GM12891 (cell line): Measurements from ENCODE around the gene PTCHD4.

Source experiments
- DNase-seq: peaks from one replicate; pipeline ENCODE4 v3.0.0; 2011; ENCODE audit warnings: low spot score; ENCODE audit not compliant: insufficient read length
- FAIRE-seq: peaks from 2 replicates; lab custom pipeline; 2011; peaks lifted over from hg19 to GRCh38; lab: Jason Lieb, UNC
- PAX5 ChIP-seq: IDR thresholded peaks from 2 replicates; pipeline ENCODE4 v1.6.1; 2011; ENCODE audit warnings: low read length, moderate library complexity, mild to moderate bottlenecking; ENCODE audit not compliant: insufficient read depth, severe bottlenecking
- POLR2A ChIP-seq: IDR thresholded peaks from 2 replicates; pipeline ENCODE4 v1.6.1; 2011; ENCODE audit warnings: low read depth, low read length, control low read depth
- POLR2AphosphoS5 ChIP-seq: IDR thresholded peaks from 2 replicates; pipeline ENCODE4 v1.6.1; 2011; ENCODE audit warnings: low read depth, low read length, control low read depth
- POU2F2 ChIP-seq: IDR thresholded peaks from 2 replicates; pipeline ENCODE4 v1.6.1; 2011; ENCODE audit warnings: low read depth, mild to moderate bottlenecking, control low read depth, low read length, moderate library complexity
- SPI1 ChIP-seq: IDR thresholded peaks from 2 replicates; pipeline ENCODE4 v1.6.1; 2011; ENCODE audit warnings: low read depth, low read length, control low read depth
- TAF1 ChIP-seq: IDR thresholded peaks from 2 replicates; pipeline ENCODE4 v1.6.1; 2011; ENCODE audit warnings: low read depth, low read length, control low read depth

The PTCHD4 gene

DNA sequence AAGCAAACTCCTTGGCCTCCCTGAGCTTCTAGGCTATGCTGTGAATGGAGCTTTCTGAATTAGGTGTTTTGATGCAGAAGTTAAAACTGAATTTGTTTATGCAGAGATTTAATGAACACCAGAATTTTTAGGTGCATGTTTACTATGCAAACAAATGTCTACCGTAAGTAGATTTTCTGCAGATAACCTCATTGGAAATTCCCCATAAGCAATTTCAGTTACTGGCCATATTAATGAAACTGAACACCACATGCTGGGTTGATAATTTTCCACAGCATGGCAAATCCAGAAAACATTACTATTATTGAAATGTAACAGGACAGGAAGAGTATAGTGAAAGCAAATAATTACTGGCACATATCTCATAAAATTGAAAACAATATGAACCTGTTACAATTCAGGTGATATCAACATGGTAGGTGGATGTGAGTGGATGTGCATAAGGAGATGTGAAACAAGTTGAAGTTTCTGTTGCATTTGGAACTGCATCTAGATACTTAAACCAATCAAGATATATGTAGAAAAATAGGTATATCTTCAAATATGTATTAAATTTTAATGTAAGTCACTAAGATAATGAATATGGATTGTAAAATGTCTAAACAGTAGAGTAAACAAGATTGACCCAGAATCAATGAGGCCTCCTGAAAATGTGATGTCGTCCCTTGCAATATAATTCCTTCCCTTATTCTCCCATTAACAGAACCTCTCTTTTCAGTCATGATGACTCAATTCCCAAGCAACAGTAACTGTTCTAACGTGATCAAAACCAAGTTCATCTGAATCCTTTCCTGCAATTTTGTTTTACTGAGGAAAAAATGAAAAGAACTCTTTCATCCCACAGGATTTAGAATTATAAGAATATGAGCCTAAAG is 11.0 kb downstream of the PTCHD4 start:
- no peak for DNase-seq
- FAIRE-seq: no peak
- TF ChIP-seq SPI1 (peak; percentile 51; the same call in 1 of the 2 replicates), POLR2AphosphoS5 (no peak)

DNA sequence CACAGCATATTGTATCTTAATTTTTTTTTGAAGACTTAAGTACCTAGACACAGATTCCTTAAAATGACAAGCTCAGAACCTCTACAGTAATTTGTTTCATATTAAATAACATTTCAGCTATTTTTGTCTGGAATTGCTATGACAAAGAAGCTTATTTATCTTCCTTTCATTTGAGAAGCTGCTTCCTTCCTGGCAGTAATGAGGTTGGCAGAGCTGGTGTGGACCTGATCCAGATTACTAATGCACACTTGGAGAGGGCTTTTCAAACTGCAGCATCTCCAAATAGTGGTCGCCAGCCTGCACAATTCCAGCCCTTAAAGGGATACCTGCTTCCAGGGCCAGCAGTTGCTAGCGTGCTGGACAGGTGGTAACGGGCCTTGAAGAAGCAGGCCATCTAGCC is 12.1 kb downstream of the PTCHD4 start:
- no peak for FAIRE-seq
- no peak for DNase-seq
- TF ChIP-seq POLR2A (no peak), POLR2AphosphoS5 (no peak), SPI1 (no peak), TAF1 (no peak), POU2F2 (no peak), PAX5 (no peak)

DNA sequence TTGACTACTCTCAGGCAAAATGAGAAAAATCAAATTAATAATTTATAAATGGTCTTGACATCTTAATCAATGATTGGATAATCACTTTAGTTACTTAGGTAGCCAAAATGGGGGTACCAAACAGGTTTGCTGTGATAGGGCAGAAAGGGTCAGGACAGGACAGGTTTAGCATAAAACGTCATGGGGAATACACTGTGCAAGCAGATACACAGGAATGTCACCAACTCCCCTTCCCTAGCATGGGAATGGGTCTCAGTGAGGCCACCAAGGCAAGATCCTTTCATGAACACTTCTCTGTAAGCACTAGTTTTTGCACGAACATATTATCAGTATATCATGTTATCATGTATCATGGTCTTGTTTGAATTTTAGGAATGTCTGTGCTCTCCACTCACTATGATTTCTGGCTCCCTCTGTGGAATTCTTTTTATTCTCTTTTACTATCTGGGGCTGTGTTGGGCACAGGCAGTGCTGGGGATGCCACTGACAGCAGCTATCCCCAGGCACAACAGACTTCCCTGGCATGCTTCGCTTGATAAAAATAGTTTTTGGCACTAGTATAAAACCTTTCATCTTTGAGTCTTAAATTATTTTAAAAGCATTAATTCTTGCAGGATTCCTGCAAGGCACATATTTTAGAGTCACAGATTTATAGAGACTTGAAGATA is 18.3 kb downstream of the PTCHD4 start:
- no peak for FAIRE-seq
- no peak for DNase-seq
- no peak for TF ChIP-seq PAX5
- TF ChIP-seq POLR2AphosphoS5: no peak
- no peak for TF ChIP-seq POU2F2
- no peak for TF ChIP-seq TAF1

DNA sequence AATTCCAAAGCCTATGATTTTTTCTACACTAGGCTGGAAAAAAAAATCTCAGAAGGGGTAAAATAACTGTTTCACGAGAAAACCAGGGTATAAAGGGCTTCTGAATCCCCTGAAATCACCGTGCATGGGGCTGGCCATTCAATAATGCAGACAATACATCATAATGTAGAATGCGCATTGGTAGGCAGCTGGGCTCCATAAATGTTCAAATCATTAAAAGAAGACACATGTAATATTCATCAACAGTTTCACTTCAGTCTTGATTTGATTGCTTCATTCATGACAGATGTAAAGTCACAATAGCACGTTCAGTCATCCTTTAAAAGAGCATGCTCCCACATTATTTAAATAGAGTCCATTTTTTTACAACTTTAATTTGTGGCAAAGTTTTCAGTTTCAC is 20.5 kb downstream of the PTCHD4 start:
- no peak for TF ChIP-seq POLR2A
- no peak for TF ChIP-seq TAF1
- no peak for TF ChIP-seq PAX5
- TF ChIP-seq POU2F2: no peak
- no peak for TF ChIP-seq POLR2AphosphoS5
- TF ChIP-seq SPI1: no peak
- FAIRE-seq: no peak

DNA sequence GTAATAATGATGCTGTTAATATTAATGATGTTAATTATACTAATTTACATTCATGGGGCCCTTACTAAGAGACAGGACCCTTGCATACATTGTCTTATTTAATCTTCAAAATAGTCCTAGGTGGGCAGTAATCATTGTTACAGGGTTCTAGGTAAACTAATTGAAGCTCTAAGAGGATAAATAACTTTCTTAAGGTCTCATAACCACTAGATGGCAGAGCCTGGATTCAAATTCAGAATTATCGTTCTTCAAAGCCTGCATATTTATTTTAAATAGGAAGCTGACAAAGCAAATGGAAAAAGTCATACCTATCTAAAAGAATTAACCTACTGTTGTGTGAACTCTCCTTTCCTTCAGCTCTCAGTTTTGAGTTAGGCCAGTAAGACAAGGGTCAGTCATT is 23.5 kb downstream of the PTCHD4 start:
- DNase-seq: no peak
- TF ChIP-seq TAF1 (no peak), POLR2AphosphoS5 (no peak), PAX5 (no peak), POU2F2 (no peak), SPI1 (no peak), POLR2A (no peak)
- no peak for FAIRE-seq

More for the DNA sequence above, 20.5 kb downstream of the PTCHD4 start:
- no peak for DNase-seq

DNA sequence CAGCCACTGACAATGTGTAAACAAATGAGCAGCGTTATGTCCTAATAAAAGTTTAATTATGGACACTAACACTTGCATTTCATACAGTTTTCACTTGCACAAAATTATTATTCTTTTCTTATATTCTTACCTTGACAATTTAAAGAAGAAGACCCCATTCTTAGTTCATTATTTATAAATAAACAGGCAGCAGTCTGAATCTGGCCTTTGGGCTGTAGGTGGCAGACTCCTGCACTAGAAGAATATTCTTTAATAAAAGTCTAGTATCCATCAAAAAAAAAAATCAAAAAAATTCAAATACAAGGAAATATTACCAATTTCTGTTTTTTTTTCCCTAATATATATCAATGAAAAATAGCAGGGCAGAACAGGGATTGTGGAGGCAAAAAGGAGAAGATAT is 24.8 kb downstream of the PTCHD4 start:
- FAIRE-seq: no peak

DNA sequence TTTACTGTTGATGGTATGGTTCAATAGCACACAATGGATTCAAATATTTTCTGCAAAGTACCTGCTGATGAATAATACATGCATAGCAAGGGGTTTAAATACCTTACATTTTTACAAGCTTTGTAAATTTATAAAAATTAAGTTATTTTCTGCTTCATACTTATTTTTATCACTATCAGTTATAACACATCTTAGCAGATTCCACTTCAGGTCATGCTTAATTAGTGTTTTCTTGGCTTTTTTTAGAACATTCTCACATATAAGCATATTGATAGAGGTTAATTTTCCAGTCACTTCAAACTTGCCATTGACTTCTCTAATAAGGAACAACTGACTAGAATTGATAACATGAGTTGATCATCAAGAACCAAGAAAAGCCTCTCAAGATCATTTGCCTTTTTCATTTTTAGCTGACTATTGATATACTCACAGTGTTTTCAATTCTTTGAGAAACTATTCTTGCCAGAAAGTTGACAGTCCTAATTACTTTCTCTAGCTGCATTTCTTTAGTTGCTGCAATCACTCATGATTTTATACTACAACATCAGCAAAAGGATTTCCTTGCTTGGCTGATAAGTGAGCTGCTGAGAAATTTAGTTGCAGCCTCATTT is 25.8 kb downstream of the PTCHD4 start:
- no peak for FAIRE-seq
- no peak for DNase-seq
- TF ChIP-seq PAX5: no peak
- TF ChIP-seq POLR2AphosphoS5: no peak
- no peak for TF ChIP-seq POLR2A
- TF ChIP-seq TAF1: no peak
- TF ChIP-seq POU2F2: no peak
- TF ChIP-seq SPI1: no peak

More for the DNA sequence above, 24.8 kb downstream of the PTCHD4 start:
- DNase-seq: no peak
- TF ChIP-seq SPI1 (no peak), POU2F2 (no peak), PAX5 (no peak), POLR2A (no peak)

DNA sequence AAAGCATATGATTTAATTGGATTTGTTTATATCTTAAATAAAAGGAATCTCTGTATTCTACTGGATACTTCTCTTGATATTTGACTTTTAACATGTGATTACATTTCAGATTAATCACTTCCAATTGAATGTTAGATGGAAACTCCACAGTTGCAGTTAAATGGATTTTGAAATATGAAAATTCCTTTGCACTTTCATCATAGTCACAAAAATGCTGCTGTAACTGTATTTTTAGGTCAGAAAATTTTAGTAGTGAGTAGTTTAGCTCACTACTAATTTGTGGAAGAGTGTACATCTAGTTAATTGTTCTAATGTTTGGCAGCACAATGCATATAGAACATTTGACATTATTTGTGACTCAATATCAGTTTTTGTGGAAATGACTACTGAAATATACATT is 26.8 kb downstream of the PTCHD4 start:
- no peak for TF ChIP-seq POLR2AphosphoS5
- TF ChIP-seq PAX5: no peak
- no peak for TF ChIP-seq SPI1
- no peak for TF ChIP-seq TAF1
- no peak for TF ChIP-seq POLR2A
- no peak for TF ChIP-seq POU2F2
- FAIRE-seq (no peak), DNase-seq (no peak)

DNA sequence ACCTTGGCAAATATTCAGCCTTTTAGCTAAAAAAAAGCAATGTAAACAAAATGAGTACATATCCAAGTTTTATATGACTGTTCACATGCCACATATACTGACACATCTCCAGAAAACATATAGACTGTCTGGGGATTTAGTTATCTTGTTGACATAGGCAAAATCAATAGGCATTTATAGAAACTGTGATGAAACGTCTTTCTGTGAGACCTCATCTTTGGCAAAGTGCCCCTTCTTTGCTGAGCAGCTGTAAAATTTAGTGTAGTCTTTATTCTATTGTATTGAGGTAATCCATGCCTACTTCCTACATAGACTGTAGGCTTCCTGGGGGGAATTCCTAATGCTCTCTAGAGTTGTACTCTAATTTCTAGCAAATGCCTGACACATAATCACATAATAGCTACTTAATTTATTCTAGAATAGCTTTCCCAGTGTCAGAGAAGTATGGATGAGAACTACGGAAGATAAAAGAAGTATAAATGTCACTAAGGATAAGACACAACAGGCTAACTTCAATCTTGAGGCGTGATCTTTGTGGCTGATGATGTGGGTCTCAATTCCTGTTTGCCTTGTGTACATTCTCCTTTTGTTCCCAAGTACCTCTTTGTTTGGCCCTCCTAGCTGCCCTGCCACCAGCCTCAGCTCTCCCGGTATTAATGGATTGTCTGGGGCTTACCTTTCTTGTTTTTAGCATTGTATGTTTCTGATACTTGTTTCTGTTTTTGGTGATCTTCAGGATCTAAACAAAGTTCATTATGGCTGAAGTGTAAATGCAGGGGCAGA is 30.6 kb downstream of the PTCHD4 start:
- FAIRE-seq: no peak
- TF ChIP-seq POLR2AphosphoS5 (no peak), POLR2A (no peak), SPI1 (no peak), TAF1 (no peak), POU2F2 (no peak)
- no peak for DNase-seq
